Smooth muscle cell (in vitro differentiated cells): ENCODE data around the gene ADARB2. TPM values are rescaled to one million over a fixed set of nuclear protein-coding genes. Genes with fewer than 3 reads are reported as not detected.

ENCODE experiments used
- DNase-seq: peaks from one replicate; lab custom pipeline; 2025; ENCODE audit not compliant: unreplicated experiment; lab: John Stamatoyannopoulos, UW
- H2AFZ ChIP-seq: fragments of 200-600 bp; sonication (generic); 2 replicates; pipeline ENCODE4 v1.6.0; 2016; ENCODE audit warnings: antibody characterized with exemption, low read depth, mild to moderate bottlenecking
- H3F3A ChIP-seq: fragments of 200-600 bp; sonication (generic); 2 replicates; pipeline ENCODE4 v1.6.0; 2017; ENCODE audit warnings: antibody characterized with exemption, low read depth
- H3K27ac ChIP-seq: fragments of 200-600 bp; sonication (generic); 2 replicates; pipeline ENCODE4 v1.5.1; 2016; ENCODE audit warnings: low read depth, mild to moderate bottlenecking
- H3K27me3 ChIP-seq: fragments of 200-600 bp; sonication (generic); 2 replicates; pipeline ENCODE4 v1.6.1; 2016; ENCODE audit warnings: low read depth, mild to moderate bottlenecking
- H3K36me3 ChIP-seq: fragments of 200-600 bp; sonication (generic); 2 replicates; pipeline ENCODE4 v1.5.1; 2016; ENCODE audit warnings: low read depth
- H3K4me1 ChIP-seq: fragments of 200-600 bp; sonication (generic); 2 replicates; pipeline ENCODE4 v1.5.1; 2016; ENCODE audit warnings: low read depth
- H3K4me2 ChIP-seq: fragments of 200-600 bp; sonication (generic); 2 replicates; pipeline ENCODE4 v1.6.0; 2016; ENCODE audit warnings: mild to moderate bottlenecking
- H3K4me3 ChIP-seq: fragments of 200-600 bp; sonication (generic); 2 replicates; pipeline ENCODE4 v1.5.1; 2016; ENCODE audit warnings: mild to moderate bottlenecking
- H3K79me2 ChIP-seq: fragments of 200-600 bp; sonication (generic); 2 replicates; pipeline ENCODE4 v1.6.0; 2016; ENCODE audit warnings: low read depth, mild to moderate bottlenecking
- H3K9ac ChIP-seq: fragments of 200-600 bp; sonication (generic); 2 replicates; pipeline ENCODE4 v1.6.0; 2016; ENCODE audit warnings: low read depth
- H3K9me3 ChIP-seq: fragments of 200-600 bp; sonication (generic); replicated peaks from 2 replicates; pipeline ENCODE4 v1.5.1; 2016; ENCODE audit warnings: low read depth
- H4K20me1 ChIP-seq: fragments of 200-600 bp; sonication (generic); 2 replicates; pipeline ENCODE4 v1.6.0; 2016; ENCODE audit warnings: low read depth
- CTCF ChIP-seq: fragments of 200-600 bp; sonication (generic); IDR thresholded peaks from 2 replicates; pipeline ENCODE4 v1.5.1; 2017; ENCODE audit warnings: borderline replicate concordance, mild to moderate bottlenecking, antibody characterized with exemption; ENCODE audit not compliant: insufficient read depth, poor library complexity, severe bottlenecking
- WGBS: methylation state at CpG from one replicate; pipeline ENCODE4 v1.1.7; 2016; ENCODE audit warnings: low lambda C conversion rate; 5-methylcytosine and 5-hydroxymethylcytosine counted together
- polyA plus RNA-seq: library from polyadenylated mRNA; unstranded; fragments of >200 nt; fragmentation: Nextera tagmentation; extraction: Ambion mirVana; gene quantifications from 2 replicates; pipeline ENCODE4 v1.2.1, GENCODE V29; 2016
- total RNA-seq: library from RNA; depleted of rRNA; stranded (reverse); fragments of >200 nt; gene quantifications from 2 replicates; pipeline ENCODE4 v1.2.3, GENCODE V29; 2014

The ADARB2 gene
- total and polyA plus RNA-seq, 2 experiments from 2014 or later = 0.13 to 0.39 TPM

- Histone ChIP-seq H2AFZ (no peak overlapping the region), H3K9me3 (no peaks in the 10 kb centered on the region)
- WGBS = 95% methylated on average over 4 of the region's 4 CpGs
Measured at GRCh38 chr10:1571587-1572237, 165.6 kb downstream of the ADARB2 start.

GRCh38 chr10:1570416-1571051 lies 166.8 kb downstream of the ADARB2 start:
- no peaks in the 10 kb centered on the region for H3F3A ChIP-seq
- H3K9me3 ChIP-seq = no peaks in the 10 kb centered on the region
- no peak for TF ChIP-seq CTCF
- no peaks in the 10 kb centered on the region for H3K4me1 ChIP-seq
- H3K27ac ChIP-seq = no peak overlapping the region
- no peak for DNase-seq
- no peaks in the 10 kb centered on the region for H4K20me1 ChIP-seq
- no peak overlapping the region for H3K4me3 ChIP-seq
- no peaks in the 10 kb centered on the region for H3K36me3 ChIP-seq
- WGBS = 79% methylated on average over 10 of the region's 10 CpGs
- H3K9ac ChIP-seq = no peak overlapping the region
- H3K27me3 ChIP-seq = peaks cover 5% of the 10 kb centered on the region
- no peak overlapping the region for H3K4me2 ChIP-seq
- no peak overlapping the region for H2AFZ ChIP-seq
- no peaks in the 10 kb centered on the region for H3K79me2 ChIP-seq

More at GRCh38 chr10:1571587-1572237, 165.6 kb downstream of the ADARB2 start:
- no peaks in the 10 kb centered on the region for H3K36me3 ChIP-seq
- no peak overlapping the region for H3K4me2 ChIP-seq
- H3K4me1 ChIP-seq = no peaks in the 10 kb centered on the region
- H3K4me3 ChIP-seq = no peak overlapping the region
- no peak for DNase-seq
- no peaks in the 10 kb centered on the region for H4K20me1 ChIP-seq
- no peak for TF ChIP-seq CTCF
- no peak overlapping the region for H3K9ac ChIP-seq
- H3K79me2 ChIP-seq = no peaks in the 10 kb centered on the region
- H3K27ac ChIP-seq = no peak overlapping the region
- H3K27me3 ChIP-seq = peaks cover under 1% of the 10 kb centered on the region
- H3F3A ChIP-seq = no peaks in the 10 kb centered on the region

GRCh38 chr10:1569208-1569607 lies 168.1 kb downstream of the ADARB2 start:
- Histone ChIP-seq H3K4me3 (no peak overlapping the region), H3K9ac (no peak overlapping the region), H3K9me3 (no peaks in the 10 kb centered on the region), H3K27ac (no peak overlapping the region), H3K4me2 (no peak overlapping the region), H3K4me1 (no peaks in the 10 kb centered on the region), H3F3A (no peaks in the 10 kb centered on the region), H3K79me2 (no peaks in the 10 kb centered on the region), H4K20me1 (no peaks in the 10 kb centered on the region), H3K27me3 (peaks cover 5% of the 10 kb centered on the region), H3K36me3 (no peaks in the 10 kb centered on the region), H2AFZ (no peak overlapping the region)
- 93% methylated on average over 8 of the region's 8 CpGs for WGBS
- TF ChIP-seq CTCF = no peak
- no peak for DNase-seq
